IPS-20b (cell line): ENCODE results near the gene TREML1.
"Not testable (repeated sequence)": the region's sequence is repeated elsewhere in the genome, so short reads cannot be mapped to it uniquely, and the experiment has no call there.

Source experiments
- H3K27ac ChIP-seq: one replicate; pipeline ENCODE4 v1.5.1; 2013; ENCODE audit warnings: low read length
- H3K27me3 ChIP-seq: 2 replicates; pipeline ENCODE4 v1.6.1; 2013; ENCODE audit warnings: mild to moderate bottlenecking, low read length, inconsistent platforms; ENCODE audit not compliant: insufficient read depth
- H3K36me3 ChIP-seq: 2 replicates; pipeline ENCODE4 v1.6.1; 2013; ENCODE audit warnings: low read depth, mild to moderate bottlenecking, inconsistent platforms, low read length, moderate library complexity; ENCODE audit not compliant: insufficient read depth
- H3K4me1 ChIP-seq: 2 replicates; pipeline ENCODE4 v1.6.1; 2013; ENCODE audit warnings: mild to moderate bottlenecking, control low read depth, inconsistent platforms, low read length, moderate library complexity; ENCODE audit not compliant: insufficient read depth
- H3K4me3 ChIP-seq: 2 replicates; pipeline ENCODE4 v1.5.1; 2013; ENCODE audit warnings: mild to moderate bottlenecking, low read length, inconsistent platforms
- H3K9ac ChIP-seq: 2 replicates; pipeline ENCODE4 v1.6.1; 2013; ENCODE audit warnings: low read depth, mild to moderate bottlenecking, inconsistent platforms, low read length, moderate library complexity
- H3K9me3 ChIP-seq: 2 replicates; pipeline ENCODE4 v1.6.1; 2013; ENCODE audit warnings: mild to moderate bottlenecking, low read depth, low read length, inconsistent platforms; ENCODE audit not compliant: insufficient read depth

The TREML1 gene

DNA sequence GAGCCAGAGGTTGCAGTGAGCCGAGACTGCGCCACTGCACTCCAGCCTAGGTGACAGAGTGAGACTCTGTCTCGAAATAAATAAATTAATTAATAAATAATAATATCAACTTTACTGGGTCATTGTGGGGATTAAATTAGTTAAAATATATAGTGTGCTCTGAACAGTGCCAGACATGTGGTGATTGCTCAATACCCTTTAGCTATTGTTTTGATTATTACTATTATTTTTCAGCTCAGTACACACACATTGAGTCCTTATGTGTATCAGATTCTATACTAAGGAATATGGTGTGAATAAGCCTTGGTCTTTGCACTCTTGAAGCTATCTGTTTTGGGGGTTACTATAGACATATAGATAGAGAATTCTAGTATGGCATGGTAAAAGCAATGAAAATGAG is 28.9 kb downstream of the TREML1 start:
- Histone ChIP-seq H3K27ac (no peak overlapping the region), H3K4me3 (no peak overlapping the region), H3K36me3 (no peaks in the 10 kb centered on the region; the same call in 1 of the 2 replicates), H3K9ac (no peak overlapping the region), H3K27me3 (no peaks in the 10 kb centered on the region), H3K4me1 (no peaks in the 10 kb centered on the region), H3K9me3 (no peaks in the 10 kb centered on the region)

DNA sequence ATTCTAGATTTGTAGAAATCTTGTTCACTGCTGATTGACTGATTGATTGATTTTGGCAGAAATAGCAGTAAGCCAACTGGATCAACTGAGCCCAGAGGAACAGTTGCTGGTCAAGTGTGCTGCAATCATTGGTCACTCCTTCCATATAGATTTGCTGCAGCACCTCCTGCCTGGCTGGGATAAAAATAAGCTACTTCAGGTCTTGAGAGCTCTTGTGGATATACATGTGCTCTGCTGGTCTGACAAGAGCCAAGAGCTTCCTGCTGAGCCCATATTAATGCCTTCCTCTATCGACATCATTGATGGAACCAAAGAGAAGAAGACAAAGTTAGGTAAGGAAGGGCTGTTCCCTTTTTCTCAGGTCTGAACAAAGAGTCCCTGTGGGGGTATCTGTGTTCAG is 31.2 kb downstream of the TREML1 start:
- no peaks in the 10 kb centered on the region; the same call in 1 of the 2 replicates for H3K36me3 ChIP-seq
- no peak overlapping the region for H3K27ac ChIP-seq
- H3K4me1 ChIP-seq: no peaks in the 10 kb centered on the region
- H3K27me3 ChIP-seq: no peaks in the 10 kb centered on the region
- H3K9ac ChIP-seq: no peak overlapping the region
- no peaks in the 10 kb centered on the region for H3K9me3 ChIP-seq
- no peak overlapping the region for H3K4me3 ChIP-seq

DNA sequence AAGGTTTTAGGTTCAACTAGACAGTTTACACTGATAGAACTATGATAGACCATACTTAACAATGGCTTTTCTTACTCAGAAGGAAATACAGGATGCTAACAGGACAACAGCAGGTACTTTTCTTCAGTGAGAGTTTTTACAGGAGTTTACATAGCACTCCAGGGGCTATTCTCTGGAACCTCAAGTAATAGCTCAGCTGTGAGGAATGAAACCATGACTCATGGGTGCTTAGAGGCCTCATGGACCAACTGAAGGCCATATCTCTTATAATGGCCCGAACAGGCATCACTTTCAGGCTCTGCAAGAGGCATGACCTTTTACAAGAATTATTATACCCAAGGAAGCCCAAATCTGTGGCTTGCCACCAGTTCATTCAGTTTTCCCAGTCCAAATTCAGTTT is 31.8 kb downstream of the TREML1 start:
- H3K9ac ChIP-seq: no peak overlapping the region
- no peaks in the 10 kb centered on the region for H3K9me3 ChIP-seq
- H3K4me3 ChIP-seq: no peak overlapping the region
- H3K36me3 ChIP-seq: no peaks in the 10 kb centered on the region; the same call in 1 of the 2 replicates
- H3K27me3 ChIP-seq: no peaks in the 10 kb centered on the region
- no peaks in the 10 kb centered on the region for H3K4me1 ChIP-seq
- H3K27ac ChIP-seq: no peak overlapping the region

DNA sequence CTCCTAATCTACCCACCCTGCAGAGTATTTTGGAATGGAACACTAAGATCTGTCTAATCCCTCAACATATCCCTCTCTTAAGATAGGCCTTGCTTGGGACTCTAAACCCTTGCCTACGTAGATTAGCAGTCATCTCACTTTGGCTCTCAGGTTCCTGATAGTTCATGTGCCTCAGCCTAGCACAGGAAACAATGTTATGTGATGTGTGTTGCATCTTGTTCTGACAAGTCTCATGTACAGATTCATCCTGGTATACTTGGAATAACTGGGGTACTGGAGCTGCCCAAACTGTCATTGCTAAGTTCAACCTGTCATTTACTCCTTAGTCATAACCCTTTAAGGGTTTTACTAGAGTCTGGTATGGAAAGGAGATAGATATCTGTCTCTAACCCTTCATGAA is 34.1 kb downstream of the TREML1 start:
- no peaks in the 10 kb centered on the region for H3K4me1 ChIP-seq
- H3K36me3 ChIP-seq: no peaks in the 10 kb centered on the region; the same call in 1 of the 2 replicates
- H3K27ac ChIP-seq: no peak overlapping the region
- H3K9me3 ChIP-seq: no peaks in the 10 kb centered on the region
- no peak overlapping the region for H3K9ac ChIP-seq
- H3K4me3 ChIP-seq: no peak overlapping the region
- no peaks in the 10 kb centered on the region for H3K27me3 ChIP-seq

DNA sequence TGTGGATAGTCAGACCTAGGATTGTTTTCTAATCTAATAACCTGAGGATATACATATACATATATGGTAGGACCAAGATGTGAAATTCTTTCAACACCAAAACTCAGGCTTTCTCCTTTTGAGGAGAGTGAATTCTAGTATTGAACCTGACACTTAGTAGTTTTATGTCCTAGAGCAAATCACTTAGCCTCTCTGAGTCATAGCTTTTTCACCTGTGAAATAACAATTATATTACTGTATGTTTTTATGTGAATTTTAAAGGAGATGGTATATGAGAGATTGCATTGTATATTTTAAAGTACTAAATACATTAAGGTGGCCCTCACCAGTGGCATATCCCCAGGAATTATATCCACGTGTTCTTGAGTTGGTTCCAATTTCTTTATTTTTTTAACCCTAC is 34.6 kb downstream of the TREML1 start:
- no peak overlapping the region for H3K27ac ChIP-seq

DNA sequence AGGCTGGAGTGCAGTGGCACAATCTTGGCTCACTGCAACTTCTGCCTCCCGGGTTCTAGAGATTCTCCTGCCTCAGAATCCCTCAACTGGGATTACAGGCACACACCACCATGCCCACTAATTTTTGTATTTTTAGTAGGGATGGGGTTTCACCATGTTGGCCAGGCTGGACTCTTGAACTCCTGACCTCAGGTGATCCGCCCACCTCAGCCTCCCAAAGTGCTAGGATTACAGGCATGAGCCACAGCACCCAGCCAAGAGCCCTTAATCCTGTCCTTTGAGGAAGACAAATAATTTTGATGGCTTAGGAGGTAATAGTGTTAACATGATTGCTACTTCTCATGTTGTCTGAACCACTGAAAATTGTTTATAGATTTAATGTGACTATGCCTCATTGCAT is 39.1 kb downstream of the TREML1 start:
- not testable (repeated sequence) for H3K4me1 ChIP-seq, H3K27ac ChIP-seq, H3K27me3 ChIP-seq, H3K4me3 ChIP-seq, H3K36me3 ChIP-seq, H3K9ac ChIP-seq, H3K9me3 ChIP-seq

More for the DNA sequence above, 34.6 kb downstream of the TREML1 start:
- no peak overlapping the region for H3K4me3 ChIP-seq
- no peaks in the 10 kb centered on the region; the same call in 1 of the 2 replicates for H3K36me3 ChIP-seq
- no peaks in the 10 kb centered on the region for H3K4me1 ChIP-seq
- no peak overlapping the region for H3K9ac ChIP-seq
- no peaks in the 10 kb centered on the region for H3K9me3 ChIP-seq
- H3K27me3 ChIP-seq: no peaks in the 10 kb centered on the region

DNA sequence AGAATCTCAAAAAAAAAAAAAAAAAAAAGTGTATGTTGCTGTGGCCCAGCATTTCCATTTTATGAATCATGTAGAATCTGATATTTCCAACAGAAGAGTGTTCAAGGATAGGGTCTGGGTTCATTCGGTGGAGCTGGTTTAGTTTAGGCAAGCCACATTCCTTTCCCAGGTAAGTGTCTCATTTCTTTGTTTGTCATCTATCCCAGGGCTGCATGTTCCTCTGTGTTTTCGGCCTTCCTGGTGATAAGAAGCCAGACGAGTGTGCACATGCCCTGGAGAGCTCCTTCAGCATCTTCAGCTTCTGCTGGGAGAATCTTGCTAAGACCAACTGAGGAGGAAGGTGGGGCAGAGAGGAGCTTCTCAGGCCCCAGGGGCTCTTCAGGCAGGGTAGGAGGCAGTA is 43.1 kb downstream of the TREML1 start:
- H3K9ac ChIP-seq: no peak overlapping the region
- H3K4me1 ChIP-seq: no peaks in the 10 kb centered on the region
- no peaks in the 10 kb centered on the region for H3K27me3 ChIP-seq
- H3K27ac ChIP-seq: no peak overlapping the region
- no peaks in the 10 kb centered on the region for H3K9me3 ChIP-seq
- H3K4me3 ChIP-seq: no peak overlapping the region
- H3K36me3 ChIP-seq: no peaks in the 10 kb centered on the region

DNA sequence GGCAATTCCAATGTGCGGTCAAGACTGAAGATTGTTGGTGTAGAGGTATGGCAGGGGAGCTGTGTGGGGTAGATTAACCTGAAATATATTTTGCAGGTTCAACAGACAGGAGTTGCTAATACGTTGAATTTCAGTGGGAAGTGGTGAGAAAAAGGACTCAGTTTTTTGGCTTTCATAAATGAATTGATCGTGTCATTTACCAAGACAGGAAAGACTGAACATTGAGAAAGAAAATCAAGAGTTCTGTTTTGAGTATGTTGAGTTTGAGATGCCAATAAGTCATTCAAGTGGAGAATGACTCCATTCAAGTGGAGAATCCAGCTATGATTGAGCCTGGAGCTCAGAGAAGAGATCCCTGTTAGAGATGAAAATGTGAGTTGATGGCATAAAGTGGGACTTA is 50.3 kb downstream of the TREML1 start:
- no peak overlapping the region for H3K9ac ChIP-seq
- H3K4me1 ChIP-seq: no peaks in the 10 kb centered on the region
- H3K36me3 ChIP-seq: peaks cover 19% of the 10 kb centered on the region
- no peak overlapping the region for H3K4me3 ChIP-seq
- no peaks in the 10 kb centered on the region for H3K9me3 ChIP-seq
- H3K27ac ChIP-seq: no peak overlapping the region
- no peaks in the 10 kb centered on the region for H3K27me3 ChIP-seq

DNA sequence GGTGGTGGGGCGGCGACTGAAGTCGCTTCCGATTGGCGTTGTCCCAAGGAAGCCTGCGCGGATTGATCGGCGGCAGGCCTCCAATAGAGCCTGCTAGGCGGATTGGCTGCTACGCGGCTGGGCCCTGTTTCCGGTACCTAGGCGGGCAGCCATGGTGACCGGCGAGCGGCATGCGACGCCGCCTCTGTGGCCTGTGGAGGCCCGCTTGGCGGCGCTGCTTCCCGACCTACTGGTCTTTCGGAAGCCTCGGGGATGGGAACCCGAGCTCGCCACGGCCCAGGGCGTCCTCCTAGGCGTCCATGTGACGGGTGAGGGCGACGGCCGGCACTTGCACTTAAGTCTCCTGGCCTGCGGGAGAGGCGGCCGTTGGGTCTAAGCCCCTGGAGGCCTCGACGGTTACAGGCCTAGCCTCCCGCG is 53.3 kb downstream of the TREML1 start:
- Histone ChIP-seq H3K27ac (no peak overlapping the region), H3K4me3 (no peak overlapping the region), H3K4me1 (no peaks in the 10 kb centered on the region), H3K27me3 (no peaks in the 10 kb centered on the region), H3K9me3 (no peaks in the 10 kb centered on the region), H3K36me3 (peaks cover 49% of the 10 kb centered on the region), H3K9ac (no peak overlapping the region)
